ENCODE measurements around the gene XPC. TPM values are rescaled to one million over a fixed set of nuclear protein-coding genes. Genes with fewer than 3 reads are reported as not detected.

The XPC gene
- total RNA-seq, 2 donors from 2014 or later = 31.9 to 39.7 TPM

DNA sequence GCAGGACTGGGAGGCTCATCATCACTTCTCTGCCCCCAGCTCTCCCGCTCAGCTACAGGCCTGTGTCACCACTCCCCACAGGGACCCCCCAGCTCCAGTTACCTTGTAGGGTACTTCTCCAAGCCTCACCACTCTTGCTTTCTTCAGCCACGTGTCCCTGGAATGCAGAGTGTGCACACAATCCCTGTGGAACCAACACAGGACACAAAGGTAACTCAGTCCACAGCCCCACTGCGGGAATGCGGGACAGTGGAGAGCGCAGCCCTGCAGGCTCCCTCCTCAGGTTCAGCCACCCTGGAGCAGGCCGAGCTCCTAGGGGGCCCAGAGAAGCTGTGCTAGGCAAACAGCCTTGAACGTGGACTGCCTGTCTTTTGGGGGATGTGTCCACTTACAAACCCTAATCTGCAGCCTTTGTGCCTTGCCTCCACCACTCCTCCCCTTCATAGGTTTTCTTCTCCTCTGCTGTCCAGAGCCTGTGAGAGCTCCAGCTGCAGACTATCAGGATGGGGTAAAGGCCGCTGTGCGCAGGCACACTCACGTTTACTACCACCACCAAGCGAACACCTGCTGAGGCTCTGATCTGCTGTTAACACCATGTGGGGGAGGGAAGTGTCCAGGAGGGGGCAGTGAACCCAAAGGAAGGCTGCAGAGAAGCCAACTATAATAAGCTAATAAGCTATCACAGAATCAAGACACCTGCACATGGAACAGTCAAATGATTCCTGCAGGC lies 26.0 kb downstream of the XPC start:
- H3K27me3 Mint-ChIP-seq = no peaks in the 10 kb centered on the region
- no peaks in the 10 kb centered on the region for H3K9me3 Mint-ChIP-seq
- peaks cover 5% of the 10 kb centered on the region for H3K4me1 Mint-ChIP-seq
- no peak for ATAC-seq (replicated peaks)
- peaks cover 70% of the 10 kb centered on the region for H3K36me3 Mint-ChIP-seq (ENCODE audit: low read depth)
- H3K4me3 Mint-ChIP-seq = no peak overlapping the region
- peak overlapping the region; percentile 63 for H3K27ac Mint-ChIP-seq

DNA sequence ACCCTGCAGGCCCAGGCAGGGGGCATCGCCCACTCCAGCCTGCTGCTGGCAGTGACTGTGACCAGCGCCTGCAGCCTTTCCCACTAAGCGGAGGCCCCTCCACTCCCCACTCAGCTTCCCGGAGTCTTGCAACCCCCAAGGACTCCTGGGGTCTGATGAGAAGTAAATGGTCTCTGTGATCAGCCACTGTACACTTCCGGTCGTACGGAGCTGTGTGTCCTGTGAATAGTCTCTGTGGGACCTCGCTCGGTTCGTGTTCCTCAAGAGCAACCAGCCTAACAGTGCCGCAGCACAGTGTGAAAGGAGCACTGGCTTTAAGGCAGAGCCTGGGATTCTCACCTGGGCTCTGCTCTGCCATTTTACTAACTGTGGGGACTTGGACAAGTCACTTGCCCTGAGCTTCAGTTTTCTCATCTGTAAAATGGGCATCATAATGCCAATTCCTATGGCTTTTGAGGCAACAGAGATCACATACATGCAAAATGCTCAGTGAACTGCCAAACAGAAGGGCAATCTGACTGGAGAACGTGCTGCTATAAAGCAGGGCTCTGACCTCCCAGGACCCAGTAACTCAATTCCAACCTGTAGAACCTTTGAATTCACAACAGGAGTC lies 26.8 kb downstream of the XPC start:
- Mint-ChIP-seq H3K27me3 (no peaks in the 10 kb centered on the region), H3K36me3 (ENCODE audit: low read depth) (peaks cover 69% of the 10 kb centered on the region), H3K9me3 (no peaks in the 10 kb centered on the region), H3K4me3 (no peak overlapping the region), H3K27ac (no peak overlapping the region), H3K4me1 (peaks cover 5% of the 10 kb centered on the region)
- ATAC-seq (replicated peaks) = no peak

DNA sequence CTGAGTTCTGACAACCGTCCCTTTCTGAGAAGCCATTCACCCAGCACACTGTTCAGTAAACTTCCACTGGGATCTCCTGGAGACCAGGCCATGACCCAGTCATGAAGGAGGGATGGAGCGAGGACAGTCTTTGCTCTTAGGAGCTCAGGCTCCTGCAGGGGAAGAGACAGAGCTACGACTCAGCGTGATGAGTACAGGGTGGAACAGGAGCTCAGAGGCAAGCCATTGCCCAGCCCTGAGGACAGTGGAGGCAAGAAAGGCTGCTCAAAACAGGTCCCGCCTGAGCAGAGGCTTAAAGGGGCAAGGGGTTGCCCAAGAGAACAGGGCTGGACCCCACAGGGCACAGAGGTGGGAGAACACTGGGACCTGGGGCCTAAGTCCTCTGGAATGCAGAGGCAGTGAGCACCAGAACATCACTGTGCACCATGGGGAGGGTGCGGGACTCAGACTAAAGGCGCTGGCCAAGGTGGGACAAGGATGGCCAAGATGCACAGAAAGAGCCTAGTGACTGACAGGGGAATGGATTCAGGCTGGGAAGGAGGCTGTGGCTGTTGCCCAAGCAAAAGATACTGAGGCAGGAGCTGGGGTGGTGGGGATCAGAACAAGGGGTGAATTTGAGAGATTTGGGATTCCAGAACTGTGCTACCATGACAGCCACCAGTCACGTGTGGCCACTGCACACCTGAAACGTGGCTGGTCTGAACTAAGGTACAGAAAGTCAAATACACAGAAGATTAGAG lies 27.7 kb downstream of the XPC start:
- no peaks in the 10 kb centered on the region for H3K9me3 Mint-ChIP-seq
- peaks cover 4% of the 10 kb centered on the region for H3K4me1 Mint-ChIP-seq
- peak overlapping the region; percentile 54 for H3K27ac Mint-ChIP-seq
- no peaks in the 10 kb centered on the region for H3K27me3 Mint-ChIP-seq
- peaks cover 68% of the 10 kb centered on the region for H3K36me3 Mint-ChIP-seq (ENCODE audit: low read depth)
- no peak for ATAC-seq (replicated peaks)
- H3K4me3 Mint-ChIP-seq = no peak overlapping the region

DNA sequence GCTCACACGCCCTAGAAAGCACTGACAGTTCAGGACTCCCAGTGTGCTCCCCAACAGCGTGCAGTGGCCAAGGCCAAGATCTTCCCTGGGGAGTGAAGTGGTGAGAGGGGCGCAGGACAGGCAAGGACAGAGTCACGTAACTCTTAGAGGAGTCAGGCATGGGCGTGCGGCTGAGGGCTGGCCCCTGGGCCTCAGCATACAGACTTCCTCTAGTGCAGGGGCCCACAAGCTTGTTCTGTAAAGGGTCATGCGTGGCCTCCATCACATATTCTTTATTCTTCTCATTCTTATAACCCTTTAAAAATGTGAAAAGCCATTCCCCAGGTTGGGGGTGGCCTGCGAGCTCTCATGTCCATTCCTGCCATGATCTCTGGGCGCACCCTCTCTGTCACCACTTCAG lies 28.3 kb downstream of the XPC start:
- Mint-ChIP-seq H3K27ac (peak overlapping the region; percentile 61), H3K9me3 (no peaks in the 10 kb centered on the region), H3K36me3 (ENCODE audit: low read depth) (peaks cover 66% of the 10 kb centered on the region), H3K4me1 (peaks cover 8% of the 10 kb centered on the region), H3K4me3 (no peak overlapping the region), H3K27me3 (no peaks in the 10 kb centered on the region)
- no peak for ATAC-seq (replicated peaks)

DNA sequence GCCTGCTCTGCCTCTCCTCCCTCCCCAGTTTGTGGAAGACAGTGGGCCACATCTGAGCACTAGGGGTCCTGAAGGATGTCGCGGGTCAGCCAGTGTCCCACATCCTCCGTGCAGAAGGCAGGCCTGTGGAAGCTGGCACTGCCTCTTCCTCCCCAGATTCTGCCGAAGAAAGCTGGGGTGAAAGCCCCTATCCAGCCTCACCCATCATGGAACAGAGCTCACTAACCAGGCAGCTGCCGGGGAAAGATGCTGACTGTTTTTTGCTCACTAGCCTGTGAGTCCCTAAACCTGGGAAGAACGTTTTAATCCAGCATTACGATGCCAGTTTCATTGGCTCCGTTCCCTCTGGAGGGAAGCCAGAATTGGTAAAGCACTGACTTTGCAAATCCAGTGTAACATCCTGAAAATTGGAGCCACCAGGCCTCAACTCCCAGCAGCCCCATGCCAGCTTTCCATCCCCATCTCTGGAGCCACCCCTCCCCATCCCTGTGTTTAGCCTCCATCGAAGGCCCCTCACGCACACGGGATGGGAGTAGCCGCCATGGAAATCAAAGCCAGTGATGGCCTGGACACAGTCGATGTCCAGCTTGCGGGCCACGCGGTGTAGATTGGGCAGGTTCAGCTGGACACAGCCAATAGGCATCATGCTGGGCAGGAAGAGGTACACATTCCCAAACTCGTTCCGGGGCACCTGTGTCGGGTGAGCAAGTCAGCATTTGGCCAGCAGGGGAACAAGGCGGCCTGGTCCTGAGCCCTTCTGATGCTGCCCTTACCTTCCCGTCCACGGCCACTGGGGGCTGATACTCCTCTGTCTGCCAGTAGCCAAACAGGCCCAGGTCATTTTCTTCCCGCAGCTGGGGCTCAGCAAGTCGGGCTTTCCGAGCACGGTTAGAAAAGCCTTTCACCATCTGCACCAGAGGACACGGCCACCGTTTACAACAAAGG lies 30.1 kb downstream of the XPC start:
- H3K27me3 Mint-ChIP-seq = no peaks in the 10 kb centered on the region
- peaks cover 20% of the 10 kb centered on the region for H3K4me1 Mint-ChIP-seq
- no peak for ATAC-seq (replicated peaks)
- peaks cover 59% of the 10 kb centered on the region for H3K36me3 Mint-ChIP-seq (ENCODE audit: low read depth)
- peak overlapping the region; percentile 96 for H3K27ac Mint-ChIP-seq
- no peak overlapping the region for H3K4me3 Mint-ChIP-seq
- no peaks in the 10 kb centered on the region for H3K9me3 Mint-ChIP-seq

DNA sequence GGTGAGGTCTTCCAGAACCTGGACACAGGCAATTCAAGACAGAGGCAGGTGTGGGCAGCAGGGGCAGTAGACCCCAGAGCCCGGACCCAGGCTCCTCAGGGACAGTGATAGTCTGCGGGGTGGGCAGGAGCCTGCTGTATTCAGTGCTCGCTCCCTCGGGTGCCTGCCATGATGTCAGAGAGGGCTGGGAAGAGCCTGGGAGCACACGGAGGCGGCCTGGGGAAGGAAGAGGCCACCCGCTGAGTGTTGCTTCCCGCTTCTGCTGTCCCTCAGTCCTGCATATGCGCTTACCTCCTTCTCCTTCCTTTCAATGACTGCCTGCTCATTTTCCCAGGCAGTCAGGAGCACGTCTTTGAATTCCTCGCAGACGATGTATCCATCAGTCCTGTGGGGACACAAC lies 30.8 kb downstream of the XPC start:
- H3K36me3 Mint-ChIP-seq (ENCODE audit: low read depth) = peaks cover 52% of the 10 kb centered on the region
- H3K27me3 Mint-ChIP-seq = no peaks in the 10 kb centered on the region
- ATAC-seq (replicated peaks) = no peak
- H3K27ac Mint-ChIP-seq = peak overlapping the region; percentile 96
- no peak overlapping the region for H3K4me3 Mint-ChIP-seq
- H3K4me1 Mint-ChIP-seq = peaks cover 25% of the 10 kb centered on the region
- H3K9me3 Mint-ChIP-seq = no peaks in the 10 kb centered on the region

DNA sequence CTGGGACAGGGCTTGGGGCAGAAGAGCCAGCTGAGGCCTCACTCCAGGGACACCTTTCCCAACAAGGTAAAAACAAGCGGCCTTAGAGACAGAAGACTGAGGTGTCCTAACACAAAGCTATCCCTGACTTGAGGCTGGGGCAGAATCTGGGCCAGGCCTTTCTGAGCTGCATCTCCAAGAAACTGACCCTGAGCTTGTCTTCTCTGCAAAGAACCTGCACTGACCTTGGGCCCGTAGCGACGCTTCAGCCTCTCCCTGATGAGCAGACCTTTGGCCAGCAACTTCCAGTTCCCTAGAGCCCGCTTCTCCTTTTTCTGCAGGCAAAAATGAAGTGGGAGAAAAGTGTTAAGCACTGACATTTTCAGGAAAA lies 31.4 kb downstream of the XPC start:
- no peak overlapping the region for H3K4me3 Mint-ChIP-seq
- H3K9me3 Mint-ChIP-seq = no peaks in the 10 kb centered on the region
- H3K27ac Mint-ChIP-seq = peak overlapping the region; percentile 96
- no peaks in the 10 kb centered on the region for H3K27me3 Mint-ChIP-seq
- peaks cover 31% of the 10 kb centered on the region for H3K4me1 Mint-ChIP-seq
- peaks cover 52% of the 10 kb centered on the region for H3K36me3 Mint-ChIP-seq (ENCODE audit: low read depth)
- ATAC-seq (replicated peaks) = no peak

DNA sequence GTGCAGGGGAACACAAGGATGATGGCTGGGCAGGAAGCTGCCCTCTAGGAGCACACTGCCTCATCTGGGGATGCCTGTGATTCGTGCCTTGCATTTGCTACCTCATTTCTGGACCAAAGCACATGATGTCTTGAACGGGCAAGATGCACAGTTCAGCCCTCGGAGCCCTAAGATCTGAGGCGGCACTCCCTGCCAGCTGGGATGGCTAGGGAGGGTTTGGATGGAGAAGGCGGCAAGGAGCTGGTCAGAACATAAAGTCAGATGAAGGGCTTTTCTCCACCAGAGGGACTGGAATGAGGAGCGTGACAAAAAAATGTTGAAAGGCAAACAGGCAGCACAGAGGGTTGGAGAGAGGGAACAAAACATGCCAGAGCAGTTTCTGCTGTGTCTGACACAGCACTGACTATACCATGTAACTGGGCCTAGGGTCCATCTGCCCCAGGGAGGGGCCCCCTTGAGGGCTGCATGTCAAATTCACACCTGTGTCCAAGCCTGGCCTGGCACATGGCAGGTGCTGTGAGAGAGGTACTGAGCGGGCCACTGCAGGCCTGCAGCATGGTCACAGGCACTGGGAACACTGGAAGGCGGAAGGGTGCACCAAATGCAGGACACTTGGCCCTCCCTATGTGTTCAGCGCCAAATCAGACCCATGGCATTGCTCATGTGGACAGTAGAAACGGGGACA lies 31.9 kb downstream of the XPC start:
- peaks cover 36% of the 10 kb centered on the region for H3K4me1 Mint-ChIP-seq
- peaks cover 57% of the 10 kb centered on the region for H3K36me3 Mint-ChIP-seq (ENCODE audit: low read depth)
- no peak overlapping the region for H3K4me3 Mint-ChIP-seq
- no peaks in the 10 kb centered on the region for H3K27me3 Mint-ChIP-seq
- H3K27ac Mint-ChIP-seq = peak overlapping the region; percentile 96
- ATAC-seq (replicated peaks) = no peak
- H3K9me3 Mint-ChIP-seq = no peaks in the 10 kb centered on the region

DNA sequence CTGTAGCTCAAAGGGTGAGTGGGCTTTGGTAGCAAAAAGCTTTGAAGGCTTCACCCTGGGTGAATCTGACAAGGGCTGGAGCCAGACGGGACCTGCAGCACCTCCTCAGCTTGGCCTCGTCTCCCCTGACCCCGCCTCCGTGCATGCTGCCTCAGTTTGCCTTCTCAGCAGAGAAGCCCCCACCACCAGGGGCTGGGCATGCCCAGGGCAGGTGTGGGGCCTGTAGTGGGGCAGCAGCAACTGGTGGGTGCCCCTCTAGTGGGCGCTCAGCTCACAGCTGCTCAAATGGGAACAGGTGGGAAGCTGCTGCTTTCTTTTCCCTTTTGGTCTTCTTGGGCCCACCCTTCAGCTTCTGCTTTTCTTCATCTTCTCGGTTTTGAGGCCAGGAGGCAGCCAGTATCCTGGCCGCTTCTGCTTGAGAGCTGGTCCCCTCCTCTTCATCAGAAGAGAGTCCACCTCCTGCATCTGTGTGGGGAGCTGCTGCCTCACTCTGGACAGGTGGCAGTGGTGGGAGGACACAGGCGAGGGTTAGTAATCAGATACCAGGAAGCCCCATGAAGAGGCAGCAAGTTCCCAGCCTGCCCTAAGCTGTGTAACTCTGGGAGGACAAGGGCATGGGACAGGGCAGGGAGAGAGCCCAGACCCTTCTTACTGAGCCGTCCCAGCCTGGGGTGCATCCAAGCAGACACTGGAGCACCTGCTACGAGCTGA lies 32.6 kb downstream of the XPC start:
- ATAC-seq (replicated peaks) = no peak
- Mint-ChIP-seq H3K27me3 (no peaks in the 10 kb centered on the region), H3K27ac (peak overlapping the region; percentile 96), H3K36me3 (ENCODE audit: low read depth) (peaks cover 62% of the 10 kb centered on the region), H3K4me1 (peaks cover 40% of the 10 kb centered on the region), H3K4me3 (no peak overlapping the region), H3K9me3 (no peaks in the 10 kb centered on the region)

DNA sequence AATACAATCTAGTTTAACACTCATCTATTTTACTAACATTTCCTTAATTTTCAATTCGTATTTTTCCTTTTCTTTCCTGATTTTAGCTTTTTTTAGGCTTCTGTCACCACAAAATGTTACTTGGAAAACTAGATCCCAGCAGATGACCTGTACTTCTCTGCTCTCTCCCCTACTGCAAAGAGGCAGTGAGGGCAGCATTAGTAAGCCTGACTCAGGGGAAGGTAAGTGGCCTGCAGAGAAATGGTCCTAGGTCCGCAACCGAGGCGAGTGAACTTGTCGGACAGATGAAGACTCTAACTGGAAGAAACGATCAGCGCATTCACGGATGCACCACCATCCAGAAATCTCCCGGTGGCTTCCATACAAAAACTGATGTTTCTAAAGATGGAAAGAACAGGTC lies 33.2 kb downstream of the XPC start:
- ATAC-seq (replicated peaks) = no peak
- no peaks in the 10 kb centered on the region for H3K9me3 Mint-ChIP-seq
- H3K4me1 Mint-ChIP-seq = peaks cover 40% of the 10 kb centered on the region
- peaks cover 62% of the 10 kb centered on the region for H3K36me3 Mint-ChIP-seq (ENCODE audit: low read depth)
- H3K4me3 Mint-ChIP-seq = peak overlapping the region; percentile 52
- H3K27me3 Mint-ChIP-seq = no peaks in the 10 kb centered on the region
- H3K27ac Mint-ChIP-seq = peak overlapping the region; percentile 96

DNA sequence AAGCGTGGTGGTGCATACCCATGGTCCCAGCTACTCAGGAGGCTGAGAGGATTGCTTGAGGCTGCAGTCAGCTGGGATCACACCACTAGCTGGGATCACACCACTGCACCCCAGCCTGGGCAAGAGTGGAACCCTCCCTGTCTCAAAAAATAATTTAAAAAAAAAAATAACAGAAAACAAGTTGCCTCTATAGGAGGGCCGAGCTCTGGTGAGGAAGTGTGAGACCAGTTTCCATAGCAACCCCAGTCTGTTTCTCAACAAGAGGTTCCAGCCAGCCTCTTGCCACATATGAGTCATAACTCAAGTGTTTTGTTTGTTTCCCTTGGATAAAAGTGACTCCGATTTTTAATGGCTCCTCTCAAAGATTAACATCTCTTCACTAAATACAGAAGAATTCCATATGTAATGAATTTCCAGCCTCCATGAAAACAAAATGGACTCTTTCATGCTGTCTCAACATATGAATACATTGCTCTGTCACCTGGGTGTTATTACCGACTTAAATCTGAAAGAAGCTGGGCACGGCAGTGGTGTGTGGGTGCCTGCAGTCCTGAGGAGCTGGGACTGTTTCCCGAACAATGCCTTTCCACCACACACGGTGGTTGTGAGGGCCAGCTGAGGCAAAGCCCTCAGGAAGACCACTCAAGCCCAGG lies 33.9 kb downstream of the XPC start:
- Mint-ChIP-seq H3K9me3 (no peaks in the 10 kb centered on the region), H3K36me3 (ENCODE audit: low read depth) (peaks cover 65% of the 10 kb centered on the region), H3K27me3 (no peaks in the 10 kb centered on the region), H3K27ac (peak overlapping the region; percentile 96), H3K4me3 (peak overlapping the region; percentile 52), H3K4me1 (peaks cover 40% of the 10 kb centered on the region)
- ATAC-seq (replicated peaks) = peak; percentile 87

DNA sequence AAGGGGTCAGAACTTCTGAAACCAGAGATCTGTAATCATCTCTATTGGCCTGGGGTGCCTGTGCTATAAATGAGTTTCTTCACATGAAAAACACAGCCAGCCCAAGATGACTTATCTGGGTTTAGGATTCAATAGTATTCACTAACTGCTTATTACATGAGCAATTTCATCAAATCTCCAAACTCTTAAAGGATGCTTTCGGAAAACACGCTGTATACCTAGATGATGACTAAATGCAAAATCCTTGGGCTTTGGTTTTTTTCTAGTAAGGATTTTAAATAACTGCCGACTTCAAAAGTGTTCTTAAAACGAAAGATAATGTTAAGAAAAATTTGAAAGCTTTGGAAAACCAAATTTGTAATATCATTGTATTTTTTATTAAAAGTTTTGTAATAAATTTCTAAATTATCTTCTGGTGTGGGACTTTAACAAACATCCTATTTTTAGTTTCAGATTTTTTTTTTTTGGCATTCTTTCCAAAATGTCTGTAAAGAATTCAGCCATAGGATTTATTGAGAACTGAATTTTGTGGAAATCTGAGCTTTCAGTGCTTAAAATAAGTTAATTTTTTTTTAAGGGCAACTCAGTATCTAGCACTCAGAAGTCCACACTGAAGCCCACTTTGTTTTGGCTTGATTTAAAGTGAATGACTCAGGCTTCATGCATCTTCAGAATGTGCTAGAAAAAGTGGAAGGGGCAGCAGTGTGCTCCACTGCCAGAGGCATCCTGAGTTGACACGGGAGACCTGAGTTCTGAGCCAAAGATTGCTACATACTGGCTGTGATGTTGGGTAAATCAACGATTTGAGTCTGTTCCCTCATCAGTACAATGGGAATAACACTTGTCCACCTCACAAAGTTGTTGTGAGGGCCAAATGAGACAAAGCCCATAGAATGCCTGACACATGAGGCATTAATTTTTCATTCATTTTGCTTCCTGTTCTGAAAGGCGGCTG lies 34.9 kb downstream of the XPC start:
- peaks cover 69% of the 10 kb centered on the region for H3K36me3 Mint-ChIP-seq (ENCODE audit: low read depth)

More for the DNA sequence above, 34.9 kb downstream of the XPC start:
- no peaks in the 10 kb centered on the region for H3K27me3 Mint-ChIP-seq
- peak overlapping the region; percentile 52 for H3K4me3 Mint-ChIP-seq
- H3K9me3 Mint-ChIP-seq = no peaks in the 10 kb centered on the region
- peaks cover 40% of the 10 kb centered on the region for H3K4me1 Mint-ChIP-seq
- ATAC-seq (replicated peaks) = peak; percentile 39
- H3K27ac Mint-ChIP-seq = peak overlapping the region; percentile 96

Data from activated T-helper 17 cell treated with anti-CD3 and anti-CD28 coated beads, Interleukin-2, amount 50 U/mL, for 72 hours (primary cell).